ENCODE measurements around the gene DDX55.

The DDX55 gene

GRCh38 chr12:123614110-123614509, 12.2 kb downstream of the DDX55 start:
- no peak for ATAC-seq
- TF ChIP-seq PPARA (CRISPR knock-in tag; IDR thresholded peaks at IDR 0.05; ENCODE audit: borderline replicate concordance) (no peak), OSR1 (CRISPR knock-in tag; IDR thresholded peaks at IDR 0.05) (no peak), ZNF565 (CRISPR knock-in tag; conservative IDR thresholded peaks at IDR 0.05; ENCODE audit: low read depth) (no peak), TCF4 (CRISPR knock-in tag; IDR thresholded peaks at IDR 0.05; ENCODE audit: borderline replicate concordance) (no peak), TSHZ2 (CRISPR knock-in tag; IDR thresholded peaks at IDR 0.05) (no peak), ZFP3 (CRISPR knock-in tag; IDR thresholded peaks at IDR 0.05) (no peak), ZFP30 (CRISPR knock-in tag; IDR thresholded peaks at IDR 0.05) (no peak), CSDC2 (CRISPR knock-in tag; IDR thresholded peaks at IDR 0.05) (no peak), TOX (CRISPR knock-in tag; IDR thresholded peaks at IDR 0.05; ENCODE audit: borderline replicate concordance) (no peak), CSRNP3 (CRISPR knock-in tag; IDR thresholded peaks at IDR 0.05) (no peak), ESRRG (CRISPR knock-in tag; IDR thresholded peaks at IDR 0.05) (no peak)

GRCh38 chr12:123614531-123614930, 12.6 kb downstream of the DDX55 start:
- no peak for TF ChIP-seq PPARA (CRISPR knock-in tag; IDR thresholded peaks at IDR 0.05; ENCODE audit: borderline replicate concordance)
- ATAC-seq, result 0 out of 3 replicates have a peak, but pooled peaks have one; percentile 21

- no peak for ATAC-seq
- no peak for TF ChIP-seq PATZ1 (CRISPR knock-in tag; IDR thresholded peaks at IDR 0.05; ENCODE audit: borderline replicate concordance)
- no peak for TF ChIP-seq GLIS3 (CRISPR knock-in tag; IDR thresholded peaks at IDR 0.05)
- TF ChIP-seq CSDC2 (CRISPR knock-in tag; IDR thresholded peaks at IDR 0.05), result no peak
- no peak for TF ChIP-seq OSR1 (CRISPR knock-in tag; IDR thresholded peaks at IDR 0.05)
These were observed 15.2 kb downstream of the DDX55 start for GRCh38 chr12:123617144-123617543.

- no peak for ATAC-seq
- TF ChIP-seq CSDC2 (CRISPR knock-in tag; IDR thresholded peaks at IDR 0.05), result no peak
- TF ChIP-seq GLIS3 (CRISPR knock-in tag; IDR thresholded peaks at IDR 0.05), result no peak
- TF ChIP-seq ARNTL (CRISPR knock-in tag; IDR thresholded peaks at IDR 0.05; ENCODE audit: borderline replicate concordance, low read depth), result no peak
- TF ChIP-seq BACH2 (CRISPR knock-in tag; IDR thresholded peaks at IDR 0.05; ENCODE audit: borderline replicate concordance), result no peak
- no peak for TF ChIP-seq ZNF8 (CRISPR knock-in tag; IDR thresholded peaks at IDR 0.05)
- TF ChIP-seq ZFP3 (CRISPR knock-in tag; IDR thresholded peaks at IDR 0.05), result no peak
- no peak for TF ChIP-seq CSRNP3 (CRISPR knock-in tag; IDR thresholded peaks at IDR 0.05)
- TF ChIP-seq ZFP30 (CRISPR knock-in tag; IDR thresholded peaks at IDR 0.05), result no peak
These were observed 15.7 kb downstream of the DDX55 start for GRCh38 chr12:123617580-123617979.

- ATAC-seq, result no peak
- TF ChIP-seq ESRRG (CRISPR knock-in tag; IDR thresholded peaks at IDR 0.05), result no peak
- no peak for TF ChIP-seq CREB5 (CRISPR knock-in tag; IDR thresholded peaks at IDR 0.05; ENCODE audit: low read depth)
- TF ChIP-seq SNAI2 (CRISPR knock-in tag; IDR thresholded peaks at IDR 0.05), result no peak
- no peak for TF ChIP-seq TCF4 (CRISPR knock-in tag; IDR thresholded peaks at IDR 0.05; ENCODE audit: borderline replicate concordance)
- TF ChIP-seq TOX (CRISPR knock-in tag; IDR thresholded peaks at IDR 0.05; ENCODE audit: borderline replicate concordance), result no peak
- no peak for TF ChIP-seq CSDC2 (CRISPR knock-in tag; IDR thresholded peaks at IDR 0.05)
- no peak for TF ChIP-seq ZC3H10 (CRISPR knock-in tag; IDR thresholded peaks at IDR 0.05)
- TF ChIP-seq CSRNP3 (CRISPR knock-in tag; IDR thresholded peaks at IDR 0.05), result no peak
- TF ChIP-seq BACH2 (CRISPR knock-in tag; IDR thresholded peaks at IDR 0.05; ENCODE audit: borderline replicate concordance), result no peak
- no peak for TF ChIP-seq ISL1 (CRISPR knock-in tag; IDR thresholded peaks at IDR 0.05)
- TF ChIP-seq ZFP30 (CRISPR knock-in tag; IDR thresholded peaks at IDR 0.05), result no peak
- no peak for TF ChIP-seq ZNF70 (CRISPR knock-in tag; IDR thresholded peaks at IDR 0.05)
- TF ChIP-seq POU6F1 (CRISPR knock-in tag; IDR thresholded peaks at IDR 0.05; ENCODE audit: borderline replicate concordance, low read depth), result no peak
- TF ChIP-seq ZNF8 (CRISPR knock-in tag; IDR thresholded peaks at IDR 0.05), result no peak
These were observed 19.2 kb downstream of the DDX55 start for GRCh38 chr12:123621101-123621500.
